Activated naive CD4-positive, alpha-beta T cell treated with anti-CD3 and anti-CD28 coated beads, Interleukin-2, amount 50 U/mL, for 24 hours (primary cell): ENCODE measurements around the gene TBX1.

Experiments
- H3K27ac Mint-ChIP-seq: one replicate; pipeline ENCODE4 v1.8.0; 2021; ENCODE audit warnings: mild to moderate bottlenecking, mixed read lengths
- H3K27me3 Mint-ChIP-seq: one replicate; pipeline ENCODE4 v1.8.0; 2021; ENCODE audit warnings: mixed read lengths
- H3K36me3 Mint-ChIP-seq: one replicate; pipeline ENCODE4 v1.8.0; 2021; ENCODE audit warnings: mixed read lengths
- H3K4me1 Mint-ChIP-seq: one replicate; pipeline ENCODE4 v1.8.0; 2021; ENCODE audit warnings: mixed read lengths
- H3K4me3 Mint-ChIP-seq: one replicate; pipeline ENCODE4 v1.8.0; 2021; ENCODE audit warnings: mild to moderate bottlenecking, mixed read lengths
- H3K9me3 Mint-ChIP-seq: one replicate; pipeline ENCODE4 v1.8.0; 2021; ENCODE audit warnings: mixed read lengths

TBX1 gene

DNA sequence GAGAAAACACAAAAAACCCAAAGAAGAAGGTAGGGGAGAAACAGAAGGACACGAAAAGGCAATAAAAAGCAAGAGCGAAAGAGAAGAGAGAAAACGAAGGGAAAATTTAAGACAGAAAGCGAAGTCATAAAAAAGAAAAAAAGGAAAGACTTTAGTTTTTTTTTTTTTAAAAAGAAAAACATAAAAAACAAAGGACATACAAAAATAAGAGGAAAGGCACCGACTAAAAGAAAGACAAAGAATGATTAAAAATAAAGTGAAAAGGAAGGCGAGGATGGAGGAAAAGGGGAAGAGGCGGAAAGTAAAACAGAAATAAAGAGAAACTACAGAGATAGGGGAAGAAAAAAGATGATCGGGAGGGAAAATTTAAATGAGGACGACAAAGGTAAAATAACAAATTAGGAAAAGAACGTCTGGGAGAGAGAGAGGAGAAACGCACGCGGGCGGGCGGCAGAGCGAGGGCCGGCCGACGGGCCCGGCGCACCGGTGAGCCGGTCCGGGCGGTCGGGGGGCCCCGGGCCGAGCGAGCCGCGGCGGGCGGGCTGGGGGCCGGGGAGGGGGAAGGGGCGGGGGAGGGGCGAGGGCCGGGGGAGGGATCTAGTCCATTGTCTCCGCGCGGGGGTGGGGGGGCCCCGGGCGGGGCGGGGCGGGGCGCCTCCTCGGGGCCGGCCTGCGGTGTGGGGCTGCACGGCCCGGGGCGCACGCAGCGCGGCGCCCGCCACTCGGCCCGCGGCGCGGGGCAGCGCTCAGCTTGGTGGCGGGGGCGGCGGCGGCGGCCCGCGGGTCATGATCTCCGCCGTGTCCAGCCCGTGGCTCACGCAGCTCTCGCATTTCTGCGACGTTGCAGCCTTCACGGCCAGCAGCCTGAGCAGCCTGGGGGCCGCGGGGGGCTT lies at the start of gene TBX1:
TSS of gene TBX1 (plus strand) at position 721 of the 893 bp plus-strand sequence. CDS start at position 787, 66 bp downstream.
- peaks cover 6% of the 10 kb centered on the region for H3K36me3 Mint-ChIP-seq
- H3K27ac Mint-ChIP-seq: peak within 1 kb of the TSS; percentile 56
- no peaks in the 10 kb centered on the region for H3K9me3 Mint-ChIP-seq
- peaks cover 39% of the 10 kb centered on the region for H3K27me3 Mint-ChIP-seq
- H3K4me3 Mint-ChIP-seq: peak within 1 kb of the TSS; percentile 91
- H3K4me1 Mint-ChIP-seq: peaks cover 36% of the 10 kb centered on the region

DNA sequence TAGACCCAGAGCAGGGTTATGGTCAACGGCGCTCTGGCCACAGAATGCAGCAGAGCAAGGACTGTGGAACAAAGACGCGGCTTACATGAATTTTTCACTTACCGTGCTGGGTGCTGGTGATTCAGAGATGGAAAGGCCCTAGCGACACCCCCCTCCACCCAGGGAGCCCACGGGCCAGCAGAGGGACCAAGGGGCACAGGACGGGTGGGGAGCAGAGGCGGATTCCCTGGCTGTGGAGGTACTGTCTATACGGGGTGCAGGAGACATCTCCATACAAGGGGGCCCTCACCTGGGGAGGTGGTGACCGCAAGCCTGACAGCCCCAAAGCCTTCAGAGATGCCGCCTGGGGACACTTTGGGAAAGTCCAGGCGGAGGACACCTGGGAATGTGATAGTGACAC lies 47.3 kb upstream of the TBX1 start:
- H3K9me3 Mint-ChIP-seq: no peaks in the 10 kb centered on the region
- H3K4me1 Mint-ChIP-seq: peaks cover 4% of the 10 kb centered on the region
- no peak overlapping the region for H3K27ac Mint-ChIP-seq
- no peaks in the 10 kb centered on the region for H3K36me3 Mint-ChIP-seq
- peak overlapping the region; percentile 66 for H3K4me3 Mint-ChIP-seq
- peaks cover 7% of the 10 kb centered on the region for H3K27me3 Mint-ChIP-seq

DNA sequence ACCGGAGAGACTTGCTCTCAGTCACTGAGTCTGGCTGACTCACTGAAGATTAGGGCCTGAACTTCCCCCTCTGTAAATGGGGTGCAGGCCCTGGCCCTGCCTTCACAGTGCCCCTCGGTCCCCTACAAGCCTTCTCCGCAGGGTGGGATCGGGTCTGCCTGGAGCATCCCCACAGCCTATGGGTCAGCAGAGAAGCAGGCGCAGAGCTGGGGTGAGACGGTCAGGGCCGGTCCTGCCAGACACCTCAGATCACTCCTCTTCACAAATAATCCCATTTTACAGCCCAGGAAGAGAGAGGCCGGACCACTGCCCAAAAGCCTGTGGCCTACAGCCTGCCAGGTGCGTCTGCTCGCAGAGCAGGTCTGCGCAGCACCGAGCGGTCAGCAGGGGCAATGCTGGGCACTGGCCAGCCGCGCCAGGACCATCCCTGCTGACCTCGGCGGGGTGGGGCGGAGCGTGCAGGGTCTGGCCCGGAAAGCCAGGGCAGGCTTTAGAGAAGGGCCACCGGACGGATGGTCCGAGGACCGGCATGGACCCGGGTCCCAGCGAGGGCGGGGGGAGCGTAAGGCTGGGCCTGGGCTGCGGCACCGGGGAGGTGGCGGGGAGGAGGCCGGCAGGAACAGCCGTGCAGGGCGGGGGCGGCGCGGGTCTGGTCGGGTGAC lies 46.8 kb upstream of the TBX1 start:
- Mint-ChIP-seq H3K9me3 (no peaks in the 10 kb centered on the region), H3K4me3 (peak overlapping the region; percentile 66), H3K36me3 (no peaks in the 10 kb centered on the region), H3K4me1 (peaks cover 4% of the 10 kb centered on the region), H3K27me3 (peaks cover 7% of the 10 kb centered on the region), H3K27ac (no peak overlapping the region)

DNA sequence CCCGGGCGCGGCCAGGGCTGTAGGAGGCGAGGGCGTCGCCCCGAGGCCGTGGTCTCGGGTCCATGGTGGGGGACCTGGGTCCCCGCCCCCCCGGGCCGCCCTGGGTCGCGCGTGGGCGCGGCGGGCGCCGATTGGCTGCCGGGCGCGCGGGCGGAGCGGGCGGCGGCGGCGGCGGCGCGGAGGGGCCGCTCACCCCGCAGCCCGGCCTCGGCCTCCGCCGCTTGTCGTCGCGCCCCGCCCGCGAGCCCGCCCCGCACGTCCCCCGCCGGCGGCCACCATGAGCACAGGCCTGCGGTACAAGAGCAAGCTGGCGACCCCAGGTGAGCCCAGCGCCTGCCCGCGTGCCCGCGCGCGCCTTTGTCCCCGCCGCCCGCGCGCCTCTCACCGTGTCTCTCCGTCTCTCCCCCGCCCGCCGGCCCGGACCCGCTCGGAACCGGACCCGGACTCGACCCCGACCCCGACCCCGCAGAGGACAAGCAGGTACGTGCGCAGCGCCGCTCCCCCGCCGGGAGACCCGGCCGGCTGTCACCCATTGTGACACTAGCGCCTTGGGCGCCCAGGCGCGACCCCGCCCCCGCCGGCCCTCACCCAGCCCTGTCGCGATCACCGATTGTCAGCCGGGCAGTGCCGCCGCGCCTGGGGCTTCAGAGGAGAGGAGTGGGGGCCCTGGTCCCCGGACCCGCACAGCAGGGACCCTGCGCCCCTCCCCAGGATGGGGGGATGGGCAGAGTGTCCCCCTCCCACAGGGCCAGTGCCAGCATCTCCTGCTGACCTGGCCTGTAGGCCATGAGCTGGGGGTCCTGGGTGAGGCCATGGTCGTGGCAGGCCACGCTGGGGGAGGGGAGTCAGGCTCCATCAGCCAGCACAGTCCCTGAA lies 46.0 kb upstream of the TBX1 start, which contains the start of gene SEPTIN5:
TSS of gene SEPTIN5 (plus strand) at position 192 of the 876 bp plus-strand sequence. CDS start at position 278, 86 bp downstream.
- Mint-ChIP-seq H3K9me3 (no peaks in the 10 kb centered on the region), H3K4me3 (peak within 1 kb of the TSS; percentile 66), H3K27me3 (peaks cover 9% of the 10 kb centered on the region)

DNA sequence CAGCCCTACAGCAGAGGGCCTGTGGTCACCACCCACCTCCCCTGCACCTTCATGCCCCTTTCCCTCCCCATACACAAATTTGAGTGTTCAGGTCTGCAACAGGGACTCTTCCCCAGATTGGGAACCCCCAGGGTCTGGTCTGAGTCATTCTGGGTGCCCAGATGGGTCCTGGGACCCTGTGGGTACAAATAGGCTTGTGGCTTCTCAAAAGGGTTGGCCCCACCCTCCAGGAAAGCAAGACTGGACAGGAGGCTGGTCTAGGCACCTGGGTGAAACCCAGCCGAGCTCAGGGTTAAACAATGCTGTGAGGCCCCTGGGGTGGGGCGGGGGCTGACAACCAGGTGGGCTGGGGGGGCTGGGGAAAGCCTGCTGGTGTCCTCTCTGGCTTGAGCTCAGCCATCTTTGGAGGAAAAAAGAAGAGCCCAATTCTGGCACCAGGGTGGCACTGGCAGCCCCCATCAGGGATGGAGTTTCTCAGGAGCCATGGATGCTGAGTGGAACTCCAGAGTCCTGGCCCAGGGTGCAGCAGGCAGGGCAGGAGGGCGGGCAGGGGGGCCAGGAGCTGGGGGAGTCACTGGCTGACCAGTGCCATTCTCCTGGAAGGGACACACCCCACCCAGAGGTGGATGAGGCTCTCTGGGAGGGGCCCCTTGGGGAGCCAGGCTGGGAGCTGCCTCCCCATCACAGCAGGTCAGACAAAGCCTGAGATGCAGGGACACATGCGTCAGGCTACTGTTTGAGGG lies 45.2 kb upstream of the TBX1 start:
- Mint-ChIP-seq H3K27me3 (peaks cover 15% of the 10 kb centered on the region), H3K4me1 (peaks cover 11% of the 10 kb centered on the region), H3K9me3 (no peaks in the 10 kb centered on the region), H3K36me3 (peaks cover 2% of the 10 kb centered on the region), H3K4me3 (peak overlapping the region; percentile 54), H3K27ac (no peak overlapping the region)

More for the DNA sequence above, 46.0 kb upstream of the TBX1 start, which contains the start of gene SEPTIN5:
- Mint-ChIP-seq H3K4me1 (peaks cover 8% of the 10 kb centered on the region), H3K27ac (no peak within 1 kb of the TSS), H3K36me3 (peaks cover 2% of the 10 kb centered on the region)

DNA sequence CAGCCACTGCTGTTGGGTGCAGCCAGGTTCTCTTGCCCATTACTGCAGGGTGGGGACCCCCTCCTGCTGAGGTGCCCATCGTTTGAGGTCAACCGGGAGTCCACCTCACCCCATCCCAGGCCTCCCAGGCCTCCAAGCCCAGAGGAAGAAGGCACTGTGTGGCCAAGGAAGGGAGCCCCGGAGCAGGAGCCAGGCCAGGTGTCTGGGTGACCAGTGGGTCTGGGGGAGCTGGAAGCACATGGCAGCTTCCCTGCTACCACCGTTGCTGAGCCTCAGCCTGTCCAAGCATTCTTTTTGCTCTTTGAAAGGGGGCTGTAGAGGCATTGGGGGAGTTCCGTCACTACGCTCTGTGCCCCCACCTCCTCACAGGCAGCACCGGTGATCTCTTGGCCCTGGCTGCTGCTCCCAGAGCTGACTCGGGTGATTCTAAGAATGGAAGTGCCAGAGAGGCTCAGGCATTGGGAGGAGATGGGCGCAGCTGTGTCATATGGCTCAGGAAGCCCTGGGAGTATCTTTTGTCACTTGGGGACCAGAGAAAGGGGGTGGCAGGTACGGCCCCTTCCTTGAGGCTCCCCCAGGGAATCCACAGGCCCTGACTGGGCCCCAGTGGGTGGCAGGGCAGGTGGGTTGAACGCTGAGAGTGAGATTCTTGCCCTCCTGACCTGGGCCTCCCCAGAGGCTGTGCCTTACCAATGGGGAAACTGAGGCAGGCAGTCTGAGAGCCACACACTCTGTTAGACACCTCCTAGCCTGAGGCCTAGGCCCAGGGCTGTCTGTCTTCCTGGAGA lies 44.3 kb upstream of the TBX1 start:
- Mint-ChIP-seq H3K27ac (no peak overlapping the region), H3K4me3 (peak overlapping the region; percentile 30), H3K9me3 (no peaks in the 10 kb centered on the region), H3K4me1 (peaks cover 11% of the 10 kb centered on the region), H3K27me3 (peaks cover 22% of the 10 kb centered on the region), H3K36me3 (peaks cover 2% of the 10 kb centered on the region)

DNA sequence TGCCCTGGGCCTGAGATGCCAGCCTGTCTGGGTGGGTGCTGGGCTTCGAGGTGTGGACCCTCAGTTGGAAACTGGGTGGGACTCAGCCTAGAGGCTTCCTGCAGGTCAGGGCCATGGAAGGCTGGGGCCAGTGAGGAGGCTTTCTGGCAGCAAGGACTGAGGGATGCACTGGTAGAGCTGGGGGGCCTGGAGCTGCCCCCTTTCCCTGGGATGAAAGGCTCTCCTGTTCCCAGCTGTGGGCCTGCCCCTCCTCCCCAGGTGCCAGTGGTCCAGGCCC lies 43.8 kb upstream of the TBX1 start:
- peaks cover 11% of the 10 kb centered on the region for H3K4me1 Mint-ChIP-seq
- H3K9me3 Mint-ChIP-seq: no peaks in the 10 kb centered on the region
- H3K4me3 Mint-ChIP-seq: peak overlapping the region; percentile 30
- H3K27ac Mint-ChIP-seq: no peak overlapping the region
- H3K36me3 Mint-ChIP-seq: peaks cover 2% of the 10 kb centered on the region
- H3K27me3 Mint-ChIP-seq: peaks cover 22% of the 10 kb centered on the region

DNA sequence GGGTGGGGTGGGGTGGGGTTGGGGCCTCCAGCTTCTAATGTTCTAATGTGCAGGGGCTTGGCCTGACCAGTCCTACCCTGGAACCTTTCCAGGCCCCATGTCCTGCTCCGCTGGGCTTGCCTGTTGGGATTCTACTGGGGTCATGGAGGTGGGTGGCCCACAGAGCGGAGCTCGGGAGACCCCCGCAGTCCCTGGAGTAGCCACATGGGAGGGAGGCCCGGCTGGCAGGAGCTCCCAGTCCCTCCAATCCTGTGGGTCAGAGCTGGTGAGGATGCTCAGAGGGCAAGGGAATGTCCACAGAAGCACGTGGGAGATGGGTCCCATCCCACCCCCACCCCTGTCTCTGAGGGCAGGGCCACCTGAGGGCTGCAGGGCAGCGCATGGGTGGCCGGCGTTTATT lies 43.4 kb upstream of the TBX1 start:
- peak overlapping the region; percentile 15 for H3K4me3 Mint-ChIP-seq
- H3K9me3 Mint-ChIP-seq: no peaks in the 10 kb centered on the region
- peaks cover 2% of the 10 kb centered on the region for H3K36me3 Mint-ChIP-seq
- H3K4me1 Mint-ChIP-seq: peaks cover 11% of the 10 kb centered on the region
- peaks cover 22% of the 10 kb centered on the region for H3K27me3 Mint-ChIP-seq
- H3K27ac Mint-ChIP-seq: no peak overlapping the region

DNA sequence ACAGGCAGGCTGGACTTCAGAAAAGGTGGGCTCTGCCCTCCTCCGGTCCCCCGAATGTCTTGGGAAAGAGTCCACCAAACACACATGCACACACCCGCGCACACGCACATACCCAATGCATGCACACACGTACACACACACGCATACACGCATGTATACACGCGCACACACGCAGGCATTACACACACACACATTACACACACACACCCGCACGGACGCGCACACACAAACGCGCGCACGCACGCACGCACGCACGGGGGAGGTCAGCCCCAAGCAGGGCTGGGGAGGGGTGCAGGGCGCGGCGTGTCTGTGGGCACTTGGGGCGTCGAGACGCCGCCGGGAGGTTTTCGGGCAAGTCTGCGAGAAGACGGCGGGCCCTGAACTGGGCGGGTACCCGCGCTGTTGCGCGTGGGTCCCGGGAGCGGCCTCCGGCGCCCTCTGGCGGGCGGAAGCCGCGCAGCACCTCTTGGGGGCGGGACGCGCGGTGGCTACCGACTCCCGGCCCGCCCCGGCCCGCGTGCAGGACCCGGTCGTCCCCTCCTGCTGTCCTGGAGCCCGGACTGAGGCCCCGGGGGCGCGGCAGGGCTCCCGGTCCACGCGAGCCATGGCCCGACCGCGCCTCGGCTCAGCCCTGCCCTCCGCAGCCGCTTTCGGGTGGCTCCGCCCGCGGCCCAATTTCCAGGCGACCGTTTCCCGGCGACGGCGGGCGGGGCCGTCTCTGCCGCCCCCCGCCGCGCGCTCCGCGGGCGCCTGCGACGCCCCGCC lies 42.7 kb upstream of the TBX1 start:
- Mint-ChIP-seq H3K27ac (no peak overlapping the region), H3K27me3 (peaks cover 22% of the 10 kb centered on the region), H3K9me3 (no peaks in the 10 kb centered on the region)

DNA sequence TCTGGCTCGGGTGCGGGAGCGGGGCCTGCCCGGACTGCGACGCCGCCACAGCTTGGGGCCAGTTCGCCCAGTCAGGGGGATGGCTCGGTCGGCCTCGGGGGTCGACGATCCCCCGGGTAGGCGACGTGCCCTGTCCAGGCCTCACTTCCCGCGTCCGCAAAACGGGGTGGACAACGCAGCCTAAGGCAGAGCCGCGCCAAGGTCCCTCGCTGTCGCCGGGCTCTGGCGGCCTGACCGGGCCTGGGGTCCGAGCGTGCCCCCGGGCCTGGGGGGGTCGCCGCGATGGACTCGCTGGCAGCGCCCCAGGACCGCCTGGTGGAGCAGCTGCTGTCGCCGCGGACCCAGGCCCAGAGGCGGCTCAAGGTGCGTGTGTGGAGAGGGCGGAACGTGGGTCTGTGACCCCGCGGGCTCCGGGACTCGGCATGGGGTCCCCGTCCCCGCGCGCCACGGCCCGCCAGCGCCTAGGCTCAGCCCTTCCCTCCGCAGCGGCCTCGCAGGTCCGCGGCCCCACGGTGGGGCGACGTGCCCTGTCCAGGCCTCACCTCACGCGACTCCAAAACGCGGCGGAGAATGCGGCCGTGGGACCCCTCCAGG lies 42.0 kb upstream of the TBX1 start:
- H3K9me3 Mint-ChIP-seq: no peaks in the 10 kb centered on the region
- peaks cover 2% of the 10 kb centered on the region for H3K36me3 Mint-ChIP-seq
- peaks cover 18% of the 10 kb centered on the region for H3K4me1 Mint-ChIP-seq
- peaks cover 22% of the 10 kb centered on the region for H3K27me3 Mint-ChIP-seq
- H3K27ac Mint-ChIP-seq: no peak overlapping the region
- no peak overlapping the region for H3K4me3 Mint-ChIP-seq

More for the DNA sequence above, 42.7 kb upstream of the TBX1 start:
- peak overlapping the region; percentile 78 for H3K4me3 Mint-ChIP-seq
- H3K36me3 Mint-ChIP-seq: peaks cover 2% of the 10 kb centered on the region
- H3K4me1 Mint-ChIP-seq: peaks cover 11% of the 10 kb centered on the region

DNA sequence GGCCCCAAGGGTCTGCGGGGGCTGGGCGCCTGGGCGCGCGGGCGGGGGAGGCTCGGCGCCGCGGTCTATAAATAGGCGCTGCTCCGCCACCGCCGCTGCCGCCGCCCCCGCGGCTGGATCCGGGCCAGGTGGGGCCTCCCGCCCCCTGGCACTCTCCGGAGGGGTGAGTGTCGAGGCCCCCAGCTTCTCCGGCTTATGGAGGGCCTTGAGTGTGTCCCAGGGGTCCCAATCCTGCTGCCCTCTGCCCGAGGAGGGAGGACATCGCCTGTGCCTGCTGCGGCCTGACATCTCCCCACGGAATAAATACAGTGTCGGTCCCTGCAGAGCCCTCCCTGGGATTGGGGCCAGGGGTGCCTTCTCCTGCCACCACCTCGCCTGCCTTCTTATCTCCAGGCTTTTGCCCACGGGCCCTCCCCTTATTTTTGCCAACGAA lies 41.5 kb upstream of the TBX1 start:
- peaks cover 2% of the 10 kb centered on the region for H3K36me3 Mint-ChIP-seq
- H3K4me3 Mint-ChIP-seq: peak overlapping the region; percentile 78
- no peak overlapping the region for H3K27ac Mint-ChIP-seq
- peaks cover 20% of the 10 kb centered on the region for H3K27me3 Mint-ChIP-seq
- no peaks in the 10 kb centered on the region for H3K9me3 Mint-ChIP-seq
- H3K4me1 Mint-ChIP-seq: peaks cover 19% of the 10 kb centered on the region

DNA sequence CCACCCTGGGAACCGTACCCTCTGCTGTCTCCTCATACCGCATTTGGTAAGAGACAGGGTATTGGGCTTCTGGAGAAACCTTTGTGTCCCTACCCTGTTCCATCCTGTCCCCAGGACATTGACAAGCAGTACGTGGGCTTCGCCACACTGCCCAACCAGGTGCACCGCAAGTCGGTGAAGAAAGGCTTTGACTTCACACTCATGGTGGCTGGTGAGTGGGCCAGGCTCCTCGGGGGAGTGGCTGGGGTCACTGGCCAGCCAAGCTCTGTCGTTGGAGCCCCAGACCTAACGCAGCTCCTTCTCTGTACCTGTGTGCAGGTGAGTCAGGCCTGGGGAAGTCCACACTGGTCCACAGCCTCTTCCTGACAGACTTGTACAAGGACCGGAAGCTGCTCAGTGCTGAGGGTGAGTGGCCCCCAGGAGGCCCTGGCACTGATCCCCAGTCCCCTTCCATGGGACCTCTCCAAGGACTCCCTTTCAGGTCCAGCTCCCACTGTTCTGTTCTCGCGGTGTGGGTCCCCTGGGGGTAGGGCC lies 41.0 kb upstream of the TBX1 start:
- no peak overlapping the region for H3K27ac Mint-ChIP-seq
- peaks cover 19% of the 10 kb centered on the region for H3K4me1 Mint-ChIP-seq
- H3K9me3 Mint-ChIP-seq: no peaks in the 10 kb centered on the region
- peaks cover 21% of the 10 kb centered on the region for H3K27me3 Mint-ChIP-seq
- H3K4me3 Mint-ChIP-seq: peak overlapping the region; percentile 78
- H3K36me3 Mint-ChIP-seq: peaks cover 2% of the 10 kb centered on the region

DNA sequence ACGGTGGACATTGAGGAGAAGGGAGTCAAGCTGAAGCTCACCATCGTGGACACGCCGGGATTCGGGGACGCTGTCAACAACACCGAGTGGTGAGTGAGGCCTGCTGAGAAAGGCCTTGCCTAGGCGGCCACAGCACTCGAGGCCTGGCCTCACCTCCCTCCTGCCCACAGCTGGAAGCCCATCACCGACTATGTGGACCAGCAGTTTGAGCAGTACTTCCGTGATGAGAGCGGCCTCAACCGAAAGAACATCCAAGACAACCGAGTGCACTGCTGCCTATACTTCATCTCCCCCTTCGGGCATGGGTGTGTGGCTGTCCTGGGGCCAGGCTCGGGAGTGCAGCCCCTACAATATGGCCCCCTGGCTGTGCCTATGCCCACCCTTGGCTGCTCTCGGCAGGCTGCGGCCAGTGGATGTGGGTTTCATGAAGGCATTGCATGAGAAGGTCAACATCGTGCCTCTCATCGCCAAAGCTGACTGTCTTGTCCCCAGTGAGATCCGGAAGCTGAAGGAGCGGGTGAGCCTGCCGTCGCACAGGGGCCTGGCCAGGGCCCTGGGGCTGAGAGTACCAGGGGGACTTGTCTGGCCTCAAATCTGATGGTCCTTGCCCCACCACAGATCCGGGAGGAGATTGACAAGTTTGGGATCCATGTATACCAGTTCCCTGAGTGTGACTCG lies 40.3 kb upstream of the TBX1 start:
- no peak overlapping the region for H3K4me3 Mint-ChIP-seq
- H3K36me3 Mint-ChIP-seq: peaks cover 2% of the 10 kb centered on the region
- no peaks in the 10 kb centered on the region for H3K9me3 Mint-ChIP-seq
- H3K27ac Mint-ChIP-seq: no peak overlapping the region
- H3K4me1 Mint-ChIP-seq: peaks cover 19% of the 10 kb centered on the region
- H3K27me3 Mint-ChIP-seq: peaks cover 27% of the 10 kb centered on the region
